Measurements from ENCODE around the gene TBX15. TPM values are rescaled to one million over a fixed set of nuclear protein-coding genes. Genes with fewer than 3 reads are reported as not detected.

The TBX15 gene
- total and polyA plus RNA-seq, 2 experiments from 2014 or later, result 0.21 TPM; not detected in 1

DNA sequence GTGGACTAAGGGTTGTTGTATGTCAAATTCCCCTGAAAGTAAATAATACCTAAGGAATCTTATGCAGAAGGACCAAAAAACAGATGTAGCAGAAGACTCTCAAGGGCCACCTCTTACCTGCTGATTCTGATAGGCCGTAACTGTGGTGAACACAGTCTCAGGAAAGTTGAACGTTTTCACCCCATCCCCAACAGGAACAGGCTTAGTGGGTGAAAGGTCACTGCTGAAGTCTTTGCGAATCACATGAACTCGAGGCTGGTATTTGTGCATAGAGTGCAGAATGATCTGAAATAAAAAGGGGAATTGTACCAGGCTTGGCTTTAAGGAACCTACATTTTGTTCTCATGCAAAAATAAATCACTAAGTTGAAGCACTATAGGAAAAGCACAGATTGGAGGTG is 64.8 kb downstream of the TBX15 start:
- H3K36me3 Mint-ChIP-seq (ENCODE audit: low read depth), result no peaks in the 10 kb centered on the region
- H3K4me1 Mint-ChIP-seq, result peaks cover 35% of the 10 kb centered on the region
- Histone ChIP-seq H4K20me1 (replicated peaks; ENCODE audit: insufficient read depth) (no peaks in the 10 kb centered on the region), H3K9me2 (ENCODE audit: insufficient read depth) (no peaks in the 10 kb centered on the region), H3K27me3 (ENCODE audit: insufficient read depth) (no peaks in the 10 kb centered on the region), H3K4me1 (ENCODE audit: insufficient read depth) (peaks cover 36% of the 10 kb centered on the region), H3K27ac (ENCODE audit: low read depth) (no peak overlapping the region), H3K4me2 (no peak overlapping the region), H3K36me3 (ENCODE audit: insufficient read depth) (no peaks in the 10 kb centered on the region), H2AFZ (no peak overlapping the region), H3F3A (replicated peaks; ENCODE audit: low read depth) (no peaks in the 10 kb centered on the region), H3K4me3 (no peak overlapping the region), H3K79me2 (replicated peaks; ENCODE audit: insufficient read depth) (no peaks in the 10 kb centered on the region)
- H3K4me3 Mint-ChIP-seq, result no peak overlapping the region
- DNase-seq (ENCODE audit: low spot score) (no peak), ATAC-seq (no peak)
- no peaks in the 10 kb centered on the region for H3K27me3 Mint-ChIP-seq (ENCODE audit: insufficient read depth, low read depth, poor library complexity)
- TF ChIP-seq POLR2AphosphoS5 (IDR thresholded peaks at IDR 0.05; ENCODE audit: low read depth) (no peak), NANOG (IDR thresholded peaks at IDR 0.05; ENCODE audit: borderline replicate concordance) (no peak), STAT1 (IDR thresholded peaks at IDR 0.05; ENCODE audit: unreplicated experiment) (no peak), ZNF114 (CRISPR knock-in tag; IDR thresholded peaks at IDR 0.05) (no peak)
- H3K9me3 Mint-ChIP-seq, result no peaks in the 10 kb centered on the region
- H3K27ac Mint-ChIP-seq, result no peak overlapping the region

DNA sequence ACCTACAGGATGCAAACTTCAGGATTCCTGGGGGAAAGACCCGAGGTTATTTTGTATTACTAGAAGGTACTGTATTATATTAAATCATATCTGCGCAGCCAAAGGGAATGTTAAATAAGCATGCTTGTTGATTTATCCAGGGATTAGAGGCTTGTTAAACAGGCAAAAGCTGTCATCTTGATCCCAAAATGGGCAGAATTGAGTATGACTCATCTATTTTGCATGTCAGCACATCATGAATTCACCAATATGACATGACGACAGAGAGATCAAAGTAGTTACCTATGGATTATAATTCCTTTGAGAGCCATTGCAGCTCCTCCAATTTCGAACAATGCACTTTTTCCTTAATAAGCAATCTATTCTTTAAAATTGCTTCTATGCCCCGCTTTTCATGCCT is 66.1 kb downstream of the TBX15 start:
- Histone ChIP-seq H3K9me2 (ENCODE audit: insufficient read depth) (no peaks in the 10 kb centered on the region), H4K20me1 (replicated peaks; ENCODE audit: insufficient read depth) (no peaks in the 10 kb centered on the region), H3F3A (replicated peaks; ENCODE audit: low read depth) (no peaks in the 10 kb centered on the region), H3K4me1 (ENCODE audit: insufficient read depth) (peaks cover 36% of the 10 kb centered on the region), H3K79me2 (replicated peaks; ENCODE audit: insufficient read depth) (no peaks in the 10 kb centered on the region), H3K4me2 (no peak overlapping the region), H3K4me3 (no peak overlapping the region), H3K27me3 (ENCODE audit: insufficient read depth) (no peaks in the 10 kb centered on the region), H2AFZ (no peak overlapping the region), H3K36me3 (ENCODE audit: insufficient read depth) (no peaks in the 10 kb centered on the region), H3K27ac (ENCODE audit: low read depth) (no peak overlapping the region)
- no peaks in the 10 kb centered on the region for H3K9me3 Mint-ChIP-seq
- H3K27ac Mint-ChIP-seq, result no peak overlapping the region
- H3K4me3 Mint-ChIP-seq, result no peak overlapping the region
- H3K4me1 Mint-ChIP-seq, result peaks cover 35% of the 10 kb centered on the region
- no peaks in the 10 kb centered on the region for H3K36me3 Mint-ChIP-seq (ENCODE audit: low read depth)
- ATAC-seq, result no peak
- no peak for DNase-seq (ENCODE audit: low spot score)
- no peaks in the 10 kb centered on the region for H3K27me3 Mint-ChIP-seq (ENCODE audit: insufficient read depth, low read depth, poor library complexity)
- TF ChIP-seq CREB1 (CRISPR knock-in tag; IDR thresholded peaks at IDR 0.05; ENCODE audit: low read depth) (no peak), JUNB (IDR thresholded peaks at IDR 0.05; ENCODE audit: unreplicated experiment) (no peak), ZNF331 (CRISPR knock-in tag; IDR thresholded peaks at IDR 0.05; ENCODE audit: low read depth) (no peak), NANOG (IDR thresholded peaks at IDR 0.05; ENCODE audit: borderline replicate concordance) (no peak), ZNF114 (CRISPR knock-in tag; IDR thresholded peaks at IDR 0.05) (no peak), EZH2 (IDR thresholded peaks at IDR 0.05; ENCODE audit: low read depth, unreplicated experiment) (no peak), POLR2AphosphoS5 (IDR thresholded peaks at IDR 0.05; ENCODE audit: low read depth) (no peak), STAT1 (IDR thresholded peaks at IDR 0.05; ENCODE audit: unreplicated experiment) (no peak), EZH2phosphoT487 (IDR thresholded peaks at IDR 0.05; ENCODE audit: unreplicated experiment) (no peak)
- TF ChIP-seq, protein P1, sequence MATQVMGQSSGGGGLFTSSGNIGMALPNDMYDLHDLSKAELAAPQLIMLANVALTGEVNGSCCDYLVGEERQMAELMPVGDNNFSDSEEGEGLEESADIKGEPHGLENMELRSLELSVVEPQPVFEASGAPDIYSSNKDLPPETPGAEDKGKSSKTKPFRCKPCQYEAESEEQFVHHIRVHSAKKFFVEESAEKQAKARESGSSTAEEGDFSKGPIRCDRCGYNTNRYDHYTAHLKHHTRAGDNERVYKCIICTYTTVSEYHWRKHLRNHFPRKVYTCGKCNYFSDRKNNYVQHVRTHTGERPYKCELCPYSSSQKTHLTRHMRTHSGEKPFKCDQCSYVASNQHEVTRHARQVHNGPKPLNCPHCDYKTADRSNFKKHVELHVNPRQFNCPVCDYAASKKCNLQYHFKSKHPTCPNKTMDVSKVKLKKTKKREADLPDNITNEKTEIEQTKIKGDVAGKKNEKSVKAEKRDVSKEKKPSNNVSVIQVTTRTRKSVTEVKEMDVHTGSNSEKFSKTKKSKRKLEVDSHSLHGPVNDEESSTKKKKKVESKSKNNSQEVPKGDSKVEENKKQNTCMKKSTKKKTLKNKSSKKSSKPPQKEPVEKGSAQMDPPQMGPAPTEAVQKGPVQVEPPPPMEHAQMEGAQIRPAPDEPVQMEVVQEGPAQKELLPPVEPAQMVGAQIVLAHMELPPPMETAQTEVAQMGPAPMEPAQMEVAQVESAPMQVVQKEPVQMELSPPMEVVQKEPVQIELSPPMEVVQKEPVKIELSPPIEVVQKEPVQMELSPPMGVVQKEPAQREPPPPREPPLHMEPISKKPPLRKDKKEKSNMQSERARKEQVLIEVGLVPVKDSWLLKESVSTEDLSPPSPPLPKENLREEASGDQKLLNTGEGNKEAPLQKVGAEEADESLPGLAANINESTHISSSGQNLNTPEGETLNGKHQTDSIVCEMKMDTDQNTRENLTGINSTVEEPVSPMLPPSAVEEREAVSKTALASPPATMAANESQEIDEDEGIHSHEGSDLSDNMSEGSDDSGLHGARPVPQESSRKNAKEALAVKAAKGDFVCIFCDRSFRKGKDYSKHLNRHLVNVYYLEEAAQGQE (IDR thresholded peaks at IDR 0.05; ENCODE audit: unreplicated experiment), result no peak
- TF ChIP-seq, protein P2, sequence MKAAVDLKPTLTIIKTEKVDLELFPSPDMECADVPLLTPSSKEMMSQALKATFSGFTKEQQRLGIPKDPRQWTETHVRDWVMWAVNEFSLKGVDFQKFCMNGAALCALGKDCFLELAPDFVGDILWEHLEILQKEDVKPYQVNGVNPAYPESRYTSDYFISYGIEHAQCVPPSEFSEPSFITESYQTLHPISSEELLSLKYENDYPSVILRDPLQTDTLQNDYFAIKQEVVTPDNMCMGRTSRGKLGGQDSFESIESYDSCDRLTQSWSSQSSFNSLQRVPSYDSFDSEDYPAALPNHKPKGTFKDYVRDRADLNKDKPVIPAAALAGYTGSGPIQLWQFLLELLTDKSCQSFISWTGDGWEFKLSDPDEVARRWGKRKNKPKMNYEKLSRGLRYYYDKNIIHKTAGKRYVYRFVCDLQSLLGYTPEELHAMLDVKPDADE (IDR thresholded peaks at IDR 0.05), result no peak
- TF ChIP-seq, protein P3, sequence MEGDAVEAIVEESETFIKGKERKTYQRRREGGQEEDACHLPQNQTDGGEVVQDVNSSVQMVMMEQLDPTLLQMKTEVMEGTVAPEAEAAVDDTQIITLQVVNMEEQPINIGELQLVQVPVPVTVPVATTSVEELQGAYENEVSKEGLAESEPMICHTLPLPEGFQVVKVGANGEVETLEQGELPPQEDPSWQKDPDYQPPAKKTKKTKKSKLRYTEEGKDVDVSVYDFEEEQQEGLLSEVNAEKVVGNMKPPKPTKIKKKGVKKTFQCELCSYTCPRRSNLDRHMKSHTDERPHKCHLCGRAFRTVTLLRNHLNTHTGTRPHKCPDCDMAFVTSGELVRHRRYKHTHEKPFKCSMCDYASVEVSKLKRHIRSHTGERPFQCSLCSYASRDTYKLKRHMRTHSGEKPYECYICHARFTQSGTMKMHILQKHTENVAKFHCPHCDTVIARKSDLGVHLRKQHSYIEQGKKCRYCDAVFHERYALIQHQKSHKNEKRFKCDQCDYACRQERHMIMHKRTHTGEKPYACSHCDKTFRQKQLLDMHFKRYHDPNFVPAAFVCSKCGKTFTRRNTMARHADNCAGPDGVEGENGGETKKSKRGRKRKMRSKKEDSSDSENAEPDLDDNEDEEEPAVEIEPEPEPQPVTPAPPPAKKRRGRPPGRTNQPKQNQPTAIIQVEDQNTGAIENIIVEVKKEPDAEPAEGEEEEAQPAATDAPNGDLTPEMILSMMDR (conservative IDR thresholded peaks at IDR 0.05; ENCODE audit: low read depth in 2 of 2), result no peak

All from GM23338 (cell line).